HepG2 (cell line): ENCODE measurements around the gene TBC1D10B. TPM values are rescaled to one million over a fixed set of nuclear protein-coding genes. Genes with fewer than 3 reads are reported as not detected.

Experiments used
- DPF2 ChIP-seq: sonication (generic); formaldehyde crosslinking; IDR thresholded peaks from 2 replicates; pipeline ENCODE4 v1.4.0; 2020; ENCODE audit warnings: mild to moderate bottlenecking, low read depth, missing genetic modification reagents, borderline replicate concordance
- ZFP1 ChIP-seq: IDR thresholded peaks from 2 replicates; pipeline ENCODE4 v1.6.1; 2016
- ZNF761 ChIP-seq: sonication (generic); formaldehyde crosslinking; conservative IDR thresholded peaks from 2 replicates; pipeline ENCODE4 v1.4.0; 2020; ENCODE audit warnings: mild to moderate bottlenecking, missing genetic modification reagents
- ZNF768 ChIP-seq: sonication (generic); formaldehyde crosslinking; IDR thresholded peaks from 2 replicates; pipeline ENCODE4 v1.4.0; 2020; ENCODE audit warnings: missing genetic modification reagents
- polyA plus RNA-seq, 8 experiments: library from polyadenylated mRNA; depleted of rRNA in 3 of 8; stranded (reverse) in 7 of 8; unstranded in 1 of 8; fragments of >200 nt; fragmentation: Illumina TruSeq in 4 of 8; extraction: Trizol in 4 of 8; gene quantifications; 2 replicates each; pipeline versions ENCODE4 v1.2.1 to v1.2.3, GENCODE V29; 2011 to 2016; ENCODE audit warnings: low read depth in 4 of 8, missing spikeins in 1 of 8, mixed read lengths in 1 of 8; ENCODE audit not compliant: insufficient read depth in 1 of 8
- total RNA-seq, 5 experiments: library from RNA; depleted of rRNA; stranded (reverse); fragments of >200 nt; fragmentation: Illumina TruSeq; extraction: Trizol; gene quantifications; 2 replicates each; pipeline ENCODE4 v1.2.3, GENCODE V29; 2016; ENCODE audit warnings: low read depth in 1 of 5
- TF ChIP-seq, protein P1 (sequence below): sonication (generic); formaldehyde crosslinking; IDR thresholded peaks from 2 replicates; pipeline ENCODE4 v1.5.0; 2020; ENCODE audit warnings: mild to moderate bottlenecking, missing genetic modification reagents, borderline replicate concordance
- TF ChIP-seq, protein P2 (sequence below): sonication (generic); IDR thresholded peaks from 2 replicates; pipeline ENCODE4 v1.6.1; 2016; ENCODE audit warnings: low read depth, borderline replicate concordance
- TF ChIP-seq, protein P3 (sequence below): sonication (generic); formaldehyde crosslinking; IDR thresholded peaks from 2 replicates; pipeline ENCODE4 v1.4.0; 2020; ENCODE audit warnings: mild to moderate bottlenecking, missing genetic modification reagents, borderline replicate concordance
- TF ChIP-seq, protein P4 (sequence below): sonication (generic); formaldehyde crosslinking; IDR thresholded peaks from 2 replicates; pipeline ENCODE4 v1.4.0; 2020; ENCODE audit warnings: missing genetic modification reagents
- TF ChIP-seq, protein P5 (sequence below): sonication (generic); formaldehyde crosslinking; IDR thresholded peaks from 2 replicates; pipeline ENCODE4 v1.4.0; 2020; ENCODE audit warnings: missing genetic modification reagents
- TF ChIP-seq, protein P6 (sequence below): sonication (generic); formaldehyde crosslinking; IDR thresholded peaks from 2 replicates; pipeline ENCODE4 v1.8.1; 2023; ENCODE audit warnings: mild to moderate bottlenecking, inconsistent platforms, moderate library complexity, missing genetic modification reagents, borderline replicate concordance

TBC1D10B gene
- total and polyA plus RNA-seq, 2 of the 13 experiments (the other 11 are each of a cell fraction or from before 2014, with no cell fraction given) = 15.7 to 24.8 TPM

DNA sequence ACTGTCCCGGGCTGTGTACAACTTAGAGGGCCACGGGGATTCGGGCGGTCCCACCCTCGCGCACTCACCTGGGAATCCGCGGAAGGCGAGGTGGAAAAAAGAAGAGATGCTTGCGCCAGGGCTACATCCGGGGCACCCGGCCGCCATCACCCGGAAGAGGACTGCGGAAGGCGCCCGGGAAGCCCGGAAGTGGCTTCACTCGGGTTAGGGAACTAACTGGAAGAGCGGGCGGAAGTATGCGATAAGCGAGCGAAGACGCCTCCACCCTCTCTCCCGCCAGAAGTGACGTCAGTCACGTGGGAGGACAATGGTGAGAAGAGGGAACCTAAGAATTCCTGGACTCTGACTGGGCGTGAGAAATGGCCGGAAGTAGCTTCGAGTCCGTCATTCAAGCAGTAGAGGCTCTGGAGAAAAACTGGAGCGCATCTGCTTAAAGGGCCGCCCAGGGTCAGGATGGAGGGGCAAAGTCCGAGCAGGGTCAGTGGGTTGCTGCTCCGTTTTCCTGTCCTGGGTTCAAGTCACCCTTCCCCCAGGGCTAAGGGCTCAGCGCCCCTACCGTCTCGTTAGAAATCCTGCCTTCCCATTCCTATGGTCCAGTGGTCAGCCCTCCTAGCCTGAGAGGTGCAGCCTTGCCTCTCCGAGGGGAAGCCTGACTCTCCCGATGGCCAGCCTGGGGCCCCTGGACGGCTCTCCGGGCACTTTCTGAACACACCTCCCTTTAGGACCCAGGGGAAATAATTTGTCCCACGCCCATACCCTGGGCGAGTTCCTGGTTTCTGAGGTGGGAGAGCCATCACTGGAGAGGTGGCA lies 14.9 kb downstream of the TBC1D10B start, which contains the start of gene CD2BP2 (continued):
- TF ChIP-seq, protein P1, sequence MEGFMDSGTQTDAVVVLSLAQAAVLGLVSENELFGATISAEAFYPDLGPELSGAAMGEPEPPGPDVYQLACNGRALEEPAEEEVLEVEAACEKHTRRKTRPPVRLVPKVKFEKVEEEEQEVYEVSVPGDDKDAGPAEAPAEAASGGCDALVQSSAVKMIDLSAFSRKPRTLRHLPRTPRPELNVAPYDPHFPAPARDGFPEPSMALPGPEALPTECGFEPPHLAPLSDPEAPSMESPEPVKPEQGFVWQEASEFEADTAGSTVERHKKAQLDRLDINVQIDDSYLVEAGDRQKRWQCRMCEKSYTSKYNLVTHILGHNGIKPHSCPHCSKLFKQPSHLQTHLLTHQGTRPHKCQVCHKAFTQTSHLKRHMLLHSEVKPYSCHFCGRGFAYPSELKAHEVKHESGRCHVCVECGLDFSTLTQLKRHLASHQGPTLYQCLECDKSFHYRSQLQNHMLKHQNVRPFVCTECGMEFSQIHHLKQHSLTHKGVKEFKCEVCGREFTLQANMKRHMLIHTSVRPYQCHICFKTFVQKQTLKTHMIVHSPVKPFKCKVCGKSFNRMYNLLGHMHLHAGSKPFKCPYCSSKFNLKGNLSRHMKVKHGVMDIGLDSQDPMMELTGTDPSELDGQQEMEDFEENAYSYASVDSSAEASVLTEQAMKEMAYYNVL (CRISPR knock-in tag) = peak; percentile 19; the same call in 1 of the 2 replicates
- TF ChIP-seq ZFP1 = peak; percentile 57; the same call in 1 of the 2 replicates
- 0 out of 2 replicates have a peak, but pooled peaks have one; percentile 70 for TF ChIP-seq ZNF761
- TF ChIP-seq, protein P2, sequence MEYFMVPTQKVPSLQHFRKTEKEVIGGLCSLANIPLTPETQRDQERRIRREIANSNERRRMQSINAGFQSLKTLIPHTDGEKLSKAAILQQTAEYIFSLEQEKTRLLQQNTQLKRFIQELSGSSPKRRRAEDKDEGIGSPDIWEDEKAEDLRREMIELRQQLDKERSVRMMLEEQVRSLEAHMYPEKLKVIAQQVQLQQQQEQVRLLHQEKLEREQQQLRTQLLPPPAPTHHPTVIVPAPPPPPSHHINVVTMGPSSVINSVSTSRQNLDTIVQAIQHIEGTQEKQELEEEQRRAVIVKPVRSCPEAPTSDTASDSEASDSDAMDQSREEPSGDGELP = peak; percentile 14; the same call in 1 of the 2 replicates
- TF ChIP-seq, protein P3, sequence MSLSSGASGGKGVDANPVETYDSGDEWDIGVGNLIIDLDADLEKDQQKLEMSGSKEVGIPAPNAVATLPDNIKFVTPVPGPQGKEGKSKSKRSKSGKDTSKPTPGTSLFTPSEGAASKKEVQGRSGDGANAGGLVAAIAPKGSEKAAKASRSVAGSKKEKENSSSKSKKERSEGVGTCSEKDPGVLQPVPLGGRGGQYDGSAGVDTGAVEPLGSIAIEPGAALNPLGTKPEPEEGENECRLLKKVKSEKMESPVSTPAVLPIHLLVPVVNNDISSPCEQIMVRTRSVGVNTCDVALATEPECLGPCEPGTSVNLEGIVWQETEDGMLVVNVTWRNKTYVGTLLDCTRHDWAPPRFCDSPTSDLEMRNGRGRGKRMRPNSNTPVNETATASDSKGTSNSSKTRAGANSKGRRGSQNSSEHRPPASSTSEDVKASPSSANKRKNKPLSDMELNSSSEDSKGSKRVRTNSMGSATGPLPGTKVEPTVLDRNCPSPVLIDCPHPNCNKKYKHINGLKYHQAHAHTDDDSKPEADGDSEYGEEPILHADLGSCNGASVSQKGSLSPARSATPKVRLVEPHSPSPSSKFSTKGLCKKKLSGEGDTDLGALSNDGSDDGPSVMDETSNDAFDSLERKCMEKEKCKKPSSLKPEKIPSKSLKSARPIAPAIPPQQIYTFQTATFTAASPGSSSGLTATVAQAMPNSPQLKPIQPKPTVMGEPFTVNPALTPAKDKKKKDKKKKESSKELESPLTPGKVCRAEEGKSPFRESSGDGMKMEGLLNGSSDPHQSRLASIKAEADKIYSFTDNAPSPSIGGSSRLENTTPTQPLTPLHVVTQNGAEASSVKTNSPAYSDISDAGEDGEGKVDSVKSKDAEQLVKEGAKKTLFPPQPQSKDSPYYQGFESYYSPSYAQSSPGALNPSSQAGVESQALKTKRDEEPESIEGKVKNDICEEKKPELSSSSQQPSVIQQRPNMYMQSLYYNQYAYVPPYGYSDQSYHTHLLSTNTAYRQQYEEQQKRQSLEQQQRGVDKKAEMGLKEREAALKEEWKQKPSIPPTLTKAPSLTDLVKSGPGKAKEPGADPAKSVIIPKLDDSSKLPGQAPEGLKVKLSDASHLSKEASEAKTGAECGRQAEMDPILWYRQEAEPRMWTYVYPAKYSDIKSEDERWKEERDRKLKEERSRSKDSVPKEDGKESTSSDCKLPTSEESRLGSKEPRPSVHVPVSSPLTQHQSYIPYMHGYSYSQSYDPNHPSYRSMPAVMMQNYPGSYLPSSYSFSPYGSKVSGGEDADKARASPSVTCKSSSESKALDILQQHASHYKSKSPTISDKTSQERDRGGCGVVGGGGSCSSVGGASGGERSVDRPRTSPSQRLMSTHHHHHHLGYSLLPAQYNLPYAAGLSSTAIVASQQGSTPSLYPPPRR (CRISPR knock-in tag) = peak; percentile 62; the same call in 1 of the 2 replicates
- TF ChIP-seq, protein P4, sequence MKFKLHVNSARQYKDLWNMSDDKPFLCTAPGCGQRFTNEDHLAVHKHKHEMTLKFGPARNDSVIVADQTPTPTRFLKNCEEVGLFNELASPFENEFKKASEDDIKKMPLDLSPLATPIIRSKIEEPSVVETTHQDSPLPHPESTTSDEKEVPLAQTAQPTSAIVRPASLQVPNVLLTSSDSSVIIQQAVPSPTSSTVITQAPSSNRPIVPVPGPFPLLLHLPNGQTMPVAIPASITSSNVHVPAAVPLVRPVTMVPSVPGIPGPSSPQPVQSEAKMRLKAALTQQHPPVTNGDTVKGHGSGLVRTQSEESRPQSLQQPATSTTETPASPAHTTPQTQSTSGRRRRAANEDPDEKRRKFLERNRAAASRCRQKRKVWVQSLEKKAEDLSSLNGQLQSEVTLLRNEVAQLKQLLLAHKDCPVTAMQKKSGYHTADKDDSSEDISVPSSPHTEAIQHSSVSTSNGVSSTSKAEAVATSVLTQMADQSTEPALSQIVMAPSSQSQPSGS (CRISPR knock-in tag) = peak; percentile 86
- TF ChIP-seq, protein P5, sequence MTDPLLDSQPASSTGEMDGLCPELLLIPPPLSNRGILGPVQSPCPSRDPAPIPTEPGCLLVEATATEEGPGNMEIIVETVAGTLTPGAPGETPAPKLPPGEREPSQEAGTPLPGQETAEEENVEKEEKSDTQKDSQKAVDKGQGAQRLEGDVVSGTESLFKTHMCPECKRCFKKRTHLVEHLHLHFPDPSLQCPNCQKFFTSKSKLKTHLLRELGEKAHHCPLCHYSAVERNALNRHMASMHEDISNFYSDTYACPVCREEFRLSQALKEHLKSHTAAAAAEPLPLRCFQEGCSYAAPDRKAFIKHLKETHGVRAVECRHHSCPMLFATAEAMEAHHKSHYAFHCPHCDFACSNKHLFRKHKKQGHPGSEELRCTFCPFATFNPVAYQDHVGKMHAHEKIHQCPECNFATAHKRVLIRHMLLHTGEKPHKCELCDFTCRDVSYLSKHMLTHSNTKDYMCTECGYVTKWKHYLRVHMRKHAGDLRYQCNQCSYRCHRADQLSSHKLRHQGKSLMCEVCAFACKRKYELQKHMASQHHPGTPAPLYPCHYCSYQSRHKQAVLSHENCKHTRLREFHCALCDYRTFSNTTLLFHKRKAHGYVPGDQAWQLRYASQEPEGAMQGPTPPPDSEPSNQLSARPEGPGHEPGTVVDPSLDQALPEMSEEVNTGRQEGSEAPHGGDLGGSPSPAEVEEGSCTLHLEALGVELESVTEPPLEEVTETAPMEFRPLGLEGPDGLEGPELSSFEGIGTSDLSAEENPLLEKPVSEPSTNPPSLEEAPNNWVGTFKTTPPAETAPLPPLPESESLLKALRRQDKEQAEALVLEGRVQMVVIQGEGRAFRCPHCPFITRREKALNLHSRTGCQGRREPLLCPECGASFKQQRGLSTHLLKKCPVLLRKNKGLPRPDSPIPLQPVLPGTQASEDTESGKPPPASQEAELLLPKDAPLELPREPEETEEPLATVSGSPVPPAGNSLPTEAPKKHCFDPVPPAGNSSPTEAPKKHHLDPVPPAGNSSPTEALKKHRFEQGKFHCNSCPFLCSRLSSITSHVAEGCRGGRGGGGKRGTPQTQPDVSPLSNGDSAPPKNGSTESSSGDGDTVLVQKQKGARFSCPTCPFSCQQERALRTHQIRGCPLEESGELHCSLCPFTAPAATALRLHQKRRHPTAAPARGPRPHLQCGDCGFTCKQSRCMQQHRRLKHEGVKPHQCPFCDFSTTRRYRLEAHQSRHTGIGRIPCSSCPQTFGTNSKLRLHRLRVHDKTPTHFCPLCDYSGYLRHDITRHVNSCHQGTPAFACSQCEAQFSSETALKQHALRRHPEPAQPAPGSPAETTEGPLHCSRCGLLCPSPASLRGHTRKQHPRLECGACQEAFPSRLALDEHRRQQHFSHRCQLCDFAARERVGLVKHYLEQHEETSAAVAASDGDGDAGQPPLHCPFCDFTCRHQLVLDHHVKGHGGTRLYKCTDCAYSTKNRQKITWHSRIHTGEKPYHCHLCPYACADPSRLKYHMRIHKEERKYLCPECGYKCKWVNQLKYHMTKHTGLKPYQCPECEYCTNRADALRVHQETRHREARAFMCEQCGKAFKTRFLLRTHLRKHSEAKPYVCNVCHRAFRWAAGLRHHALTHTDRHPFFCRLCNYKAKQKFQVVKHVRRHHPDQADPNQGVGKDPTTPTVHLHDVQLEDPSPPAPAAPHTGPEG (CRISPR knock-in tag) = no peak; the same call in none of the 2 replicates
- TF ChIP-seq, protein P6, sequence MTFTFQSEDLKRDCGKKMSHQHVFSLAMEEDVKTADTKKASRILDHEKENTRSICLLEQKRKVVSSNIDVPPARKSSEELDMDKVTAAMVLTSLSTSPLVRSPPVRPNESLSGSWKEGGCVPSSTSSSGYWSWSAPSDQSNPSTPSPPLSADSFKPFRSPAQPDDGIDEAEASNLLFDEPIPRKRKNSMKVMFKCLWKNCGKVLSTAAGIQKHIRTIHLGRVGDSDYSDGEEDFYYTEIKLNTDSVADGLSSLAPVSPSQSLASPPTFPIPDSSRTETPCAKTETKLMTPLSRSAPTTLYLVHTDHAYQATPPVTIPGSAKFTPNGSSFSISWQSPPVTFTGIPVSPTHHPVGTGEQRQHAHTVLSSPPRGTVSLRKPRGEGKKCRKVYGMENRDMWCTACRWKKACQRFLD (CRISPR knock-in tag) = peak; percentile 80; the same call in 1 of the 2 replicates
- peak; percentile 33; the same call in 1 of the 2 replicates for TF ChIP-seq ZNF768
- TF ChIP-seq DPF2 (CRISPR knock-in tag) = no peak
